ENCODE results near the gene WNT7A.
"Not testable (repeated sequence)": the region's sequence is repeated elsewhere in the genome, so short reads cannot be mapped to it uniquely, and the experiment has no call there.

Gene WNT7A

DNA sequence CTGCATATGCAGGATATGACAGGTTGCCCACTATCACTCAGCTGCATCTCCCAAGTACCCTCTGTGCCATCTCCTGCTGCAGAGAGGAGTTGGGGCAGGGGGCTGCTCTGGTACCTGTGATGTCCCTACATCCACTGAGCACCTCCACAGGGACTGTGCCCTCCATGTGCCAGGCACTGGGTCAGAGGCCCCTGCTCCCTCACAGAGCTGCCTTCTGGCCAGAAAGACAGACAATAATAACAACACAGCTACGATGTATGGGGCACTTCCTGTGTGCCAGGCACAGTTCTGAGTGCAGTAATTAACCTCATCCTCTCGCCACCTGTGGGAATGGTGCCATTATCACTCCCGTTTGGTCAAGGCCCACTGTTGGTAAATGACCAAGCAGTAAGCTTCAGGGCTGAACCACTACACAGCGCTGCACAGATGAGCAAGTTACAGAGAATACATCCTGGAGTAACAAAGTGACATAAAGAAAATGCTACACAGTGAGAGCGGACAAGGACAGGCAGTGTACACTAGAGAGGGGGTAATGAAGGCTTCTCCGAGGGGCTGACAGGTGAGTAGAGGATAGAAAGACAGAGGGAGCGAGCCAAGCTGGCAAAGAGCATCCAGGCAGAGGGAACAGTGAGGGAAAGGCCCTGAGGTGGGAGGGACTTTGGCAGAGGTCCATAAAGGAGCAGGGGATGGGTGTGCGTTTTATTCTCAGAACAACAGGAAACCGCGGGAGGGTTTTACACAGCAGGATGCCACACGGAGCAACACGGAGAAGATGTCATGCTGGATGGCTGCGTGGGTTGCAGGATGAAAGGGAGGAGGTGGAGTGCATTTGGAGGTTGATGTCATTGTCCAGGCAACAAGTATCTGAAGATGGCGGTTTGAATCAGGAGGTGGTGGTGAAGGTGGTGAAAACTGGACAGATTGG lies 13.6 kb downstream of the WNT7A start:
- peak in 1 of 51 donors; percentile 43 for DNase-seq

DNA sequence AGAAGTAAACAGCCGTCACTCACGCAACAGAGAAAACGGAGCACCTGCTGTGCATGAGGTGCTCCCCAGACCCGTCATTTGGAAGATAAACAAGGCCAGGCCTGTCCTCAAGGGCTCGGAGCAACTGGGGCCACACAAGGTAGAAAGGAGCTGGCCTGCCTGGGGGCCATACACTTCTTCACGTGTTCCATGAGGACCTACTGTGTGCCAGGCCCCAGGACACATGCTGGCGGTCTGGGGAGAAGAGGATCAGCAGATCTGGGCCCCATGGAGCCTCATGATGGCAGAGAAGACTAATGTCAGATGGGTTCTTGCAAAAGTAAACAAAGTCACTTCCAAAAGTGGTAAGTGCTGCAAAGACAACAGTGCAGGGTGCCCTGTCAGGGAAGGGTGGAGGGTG lies 14.3 kb downstream of the WNT7A start:
- no peak for DNase-seq

DNA sequence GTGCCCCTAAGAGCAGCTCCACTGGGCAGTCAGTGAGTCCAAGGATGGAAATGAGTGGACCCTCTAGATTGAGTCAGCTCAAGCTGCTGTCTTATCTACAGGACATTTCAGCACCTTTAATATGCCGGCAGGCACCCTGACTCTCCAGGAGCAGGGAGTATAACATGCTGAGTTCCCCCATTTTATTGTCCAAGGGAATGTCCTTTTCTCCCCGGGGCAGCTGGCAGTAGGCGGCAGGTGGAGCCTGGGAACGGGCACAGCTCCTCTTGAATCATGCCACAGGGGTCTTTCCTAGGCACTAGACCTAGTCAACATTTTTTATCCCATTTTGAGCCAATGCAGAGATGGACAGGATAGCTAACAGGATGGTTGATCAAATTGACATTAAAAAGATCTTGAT lies 14.8 kb downstream of the WNT7A start:
- DNase-seq: no peak

DNA sequence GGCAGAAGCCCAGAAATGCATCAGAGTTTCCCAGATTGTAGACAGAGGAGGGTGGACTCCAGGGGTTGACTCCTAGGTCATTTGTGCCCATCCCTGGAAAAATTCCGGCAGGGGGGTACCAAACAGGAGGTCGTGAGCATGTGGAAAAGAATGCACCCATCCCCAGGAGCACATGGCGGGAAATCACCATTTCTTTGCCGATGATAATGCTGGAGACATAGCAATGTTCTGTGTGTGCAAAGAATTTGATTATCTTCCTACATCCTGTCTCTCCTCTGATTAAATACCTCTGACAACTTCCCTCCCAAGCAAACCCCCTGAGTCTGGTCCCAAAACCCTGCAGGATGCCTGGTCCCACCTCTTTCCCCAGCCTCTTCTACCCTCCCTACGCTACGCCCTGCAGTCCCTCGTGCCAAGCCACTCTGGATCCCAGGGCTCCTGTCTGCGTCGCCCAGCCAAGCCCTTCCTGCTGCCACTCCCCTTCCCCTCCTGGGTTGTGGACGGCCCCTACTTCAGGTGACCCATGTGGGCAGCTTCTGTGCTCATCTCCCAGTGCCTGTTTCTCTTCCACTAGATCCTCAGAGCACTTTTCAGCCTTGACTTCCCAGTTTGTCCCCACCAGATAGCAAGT lies 15.8 kb downstream of the WNT7A start:
- no peak for DNase-seq

DNA sequence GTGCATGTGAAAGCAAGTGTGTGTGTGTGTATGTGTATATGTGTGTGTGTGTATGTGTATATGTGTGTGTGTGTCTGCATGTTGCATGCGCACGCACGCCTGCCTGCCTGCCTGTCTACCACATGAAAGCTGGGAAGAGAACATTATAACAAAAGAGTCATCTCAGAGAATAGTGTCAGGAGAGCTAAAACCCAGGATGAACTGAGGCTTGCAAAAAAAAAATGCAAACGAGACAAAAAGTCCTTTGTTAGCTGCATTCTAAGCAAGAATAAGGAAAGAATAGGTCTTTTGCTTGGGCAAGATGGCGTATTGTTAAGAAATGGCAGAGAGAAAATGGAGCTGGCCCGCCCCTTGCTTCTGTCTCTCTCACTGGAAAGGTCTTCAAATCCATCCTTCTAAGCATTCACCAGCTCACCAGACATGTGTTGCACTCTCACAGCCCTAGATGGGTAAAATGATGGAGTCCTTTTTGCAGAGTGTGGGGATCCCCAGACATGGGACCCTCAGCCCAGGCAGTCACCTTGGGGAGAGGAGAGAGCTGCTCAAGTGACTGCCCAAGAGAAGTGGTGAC lies 16.4 kb downstream of the WNT7A start:
- DNase-seq: no peak

DNA sequence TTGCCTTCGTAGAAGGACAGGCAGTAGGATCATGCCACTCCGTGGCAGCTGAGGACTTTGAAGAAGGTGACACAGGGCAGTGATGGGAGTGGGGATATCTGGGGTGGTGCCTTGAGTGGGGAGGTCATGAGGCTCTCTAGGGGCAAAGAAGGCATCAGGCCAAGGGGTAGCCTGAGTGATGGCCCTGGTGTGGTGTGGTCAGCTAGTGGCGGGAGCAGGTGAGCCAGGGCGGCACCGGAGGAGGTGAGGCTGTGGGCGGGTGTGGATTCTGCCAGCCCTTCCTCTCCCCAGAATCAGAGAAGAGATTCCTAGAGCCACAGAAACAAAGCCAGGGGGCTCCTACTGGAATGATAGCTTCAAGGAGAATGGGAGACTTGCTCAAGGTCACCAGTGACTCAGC lies 18.4 kb downstream of the WNT7A start:
- no peak for DNase-seq

DNA sequence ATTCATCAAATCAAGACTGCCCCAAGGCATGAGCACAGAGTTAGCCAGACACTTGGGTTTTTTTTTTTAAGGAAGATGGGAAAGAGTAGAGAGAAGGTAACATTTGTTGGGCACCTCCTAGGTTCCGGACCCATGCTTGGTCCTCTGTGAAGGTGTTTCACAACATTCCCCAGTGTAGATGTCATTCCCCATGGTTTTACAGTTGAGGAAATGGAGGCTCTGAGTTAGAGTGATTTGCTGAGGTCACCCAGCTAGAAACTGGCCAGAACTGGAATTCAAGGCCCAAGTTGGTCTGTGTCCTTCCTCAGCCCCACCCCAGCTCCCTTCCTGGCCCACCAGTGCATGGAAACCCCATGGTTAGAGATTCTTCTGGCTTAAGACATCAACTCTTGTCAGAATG lies 19.9 kb downstream of the WNT7A start:
- DNase-seq: no peak

DNA sequence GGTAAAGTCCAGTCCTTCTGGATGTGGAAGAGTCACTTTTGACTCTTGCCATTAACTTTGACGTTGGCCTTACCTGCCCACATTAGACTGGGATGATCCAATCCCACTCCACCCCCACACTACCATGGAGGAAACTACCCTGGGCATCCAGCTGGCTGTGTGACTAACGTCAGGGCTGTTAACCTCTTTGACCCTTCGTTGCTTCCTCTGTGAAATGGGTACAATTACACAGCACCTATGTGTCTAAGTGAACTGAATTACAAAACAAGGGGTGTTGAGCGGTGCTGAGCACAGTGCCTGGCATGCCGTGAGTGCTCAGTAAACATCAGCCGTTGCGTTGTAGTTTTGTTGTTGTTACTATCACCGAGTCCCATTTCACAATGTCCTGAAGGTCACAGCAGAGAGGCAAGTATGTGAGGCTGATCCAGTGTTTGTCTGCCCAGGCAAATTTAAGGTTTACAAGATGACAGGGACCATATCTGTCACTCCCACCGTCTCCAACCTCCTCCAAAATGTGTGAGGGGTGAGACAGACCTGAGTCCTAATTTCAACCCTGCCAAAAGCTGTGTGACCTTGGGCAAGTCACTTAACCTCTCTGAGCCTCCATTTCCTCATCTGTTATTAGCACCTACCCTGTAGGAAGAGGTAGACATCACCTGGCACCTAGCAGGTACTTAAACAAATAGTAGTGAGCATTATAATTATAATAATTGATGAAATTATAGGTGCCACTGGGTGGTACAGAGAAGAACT lies 20.9 kb downstream of the WNT7A start:
- no peak for DNase-seq

DNA sequence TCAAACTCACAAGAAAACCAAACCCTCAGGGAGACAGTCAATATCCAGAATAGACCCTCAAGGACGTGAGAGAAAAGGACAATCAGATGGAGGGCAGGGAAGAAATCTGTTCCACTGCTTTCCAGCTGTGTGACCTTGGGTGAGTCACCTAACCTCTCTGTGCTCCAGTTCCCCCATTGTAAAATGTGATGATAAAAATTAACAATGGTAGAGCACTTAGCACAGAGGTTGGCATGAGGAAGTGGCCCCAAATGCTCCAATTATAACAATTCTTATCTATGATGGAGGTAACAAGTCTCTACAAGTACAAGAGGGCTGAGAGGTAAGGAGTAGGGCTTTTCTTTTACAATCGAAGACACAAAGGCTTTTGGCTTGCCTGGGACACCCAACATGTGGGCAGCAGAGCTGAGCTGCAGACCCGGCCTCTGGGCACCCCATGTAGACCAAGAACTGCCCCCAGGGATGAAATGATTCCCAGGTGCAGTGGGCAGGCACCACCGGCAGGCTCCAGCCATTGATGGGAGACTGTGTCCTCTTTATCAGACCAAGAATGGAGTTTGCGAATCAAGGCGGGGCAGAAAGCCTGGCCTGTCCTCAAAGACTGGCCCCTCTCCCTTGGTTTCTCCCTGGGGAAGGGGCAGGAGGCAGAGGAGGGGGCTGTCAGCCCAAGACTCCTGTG lies 22.0 kb downstream of the WNT7A start:
- no peak for DNase-seq

DNA sequence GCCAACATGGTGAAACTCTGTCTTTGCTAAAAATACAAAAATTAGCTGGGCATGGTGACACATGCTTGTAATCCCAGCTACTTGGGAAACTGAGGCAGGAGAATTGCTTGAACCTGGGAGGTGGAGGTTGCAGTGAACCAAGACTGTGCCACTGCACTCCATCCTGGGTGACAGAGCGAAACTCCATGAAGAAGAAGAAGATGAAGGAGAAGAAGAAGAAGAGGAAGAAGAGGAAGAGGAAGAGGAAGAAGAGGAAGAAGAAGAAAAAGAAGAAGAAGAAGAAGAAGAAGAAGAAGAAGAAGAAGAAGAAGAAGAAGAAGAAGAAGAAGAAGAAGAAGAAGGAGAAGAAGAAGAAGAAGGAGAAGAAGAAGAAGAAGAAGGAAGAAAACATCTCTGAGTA lies 23.2 kb downstream of the WNT7A start:
- not testable (repeated sequence) for DNase-seq

DNA sequence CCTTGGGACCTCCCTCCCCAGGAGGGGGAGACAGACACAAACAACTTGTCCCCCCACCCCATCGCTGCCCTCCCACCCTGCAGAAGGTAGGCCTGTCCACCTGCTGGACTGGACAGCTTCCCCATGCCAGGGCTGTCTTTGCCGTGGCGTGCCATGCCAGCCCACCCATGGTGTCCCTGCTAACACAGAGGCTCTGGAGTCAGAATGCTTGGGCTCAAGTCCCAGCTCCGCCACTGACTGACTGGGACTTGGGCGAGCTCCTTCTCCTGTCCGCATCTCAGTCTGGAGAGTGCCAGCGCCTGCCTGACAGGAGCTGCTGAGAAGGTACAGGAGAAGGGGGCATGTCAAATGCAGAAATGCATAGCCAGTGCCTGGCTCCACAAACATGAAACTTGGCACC lies 23.9 kb downstream of the WNT7A start:
- DNase-seq: peak in 1 of 51 donors; percentile 16

DNA sequence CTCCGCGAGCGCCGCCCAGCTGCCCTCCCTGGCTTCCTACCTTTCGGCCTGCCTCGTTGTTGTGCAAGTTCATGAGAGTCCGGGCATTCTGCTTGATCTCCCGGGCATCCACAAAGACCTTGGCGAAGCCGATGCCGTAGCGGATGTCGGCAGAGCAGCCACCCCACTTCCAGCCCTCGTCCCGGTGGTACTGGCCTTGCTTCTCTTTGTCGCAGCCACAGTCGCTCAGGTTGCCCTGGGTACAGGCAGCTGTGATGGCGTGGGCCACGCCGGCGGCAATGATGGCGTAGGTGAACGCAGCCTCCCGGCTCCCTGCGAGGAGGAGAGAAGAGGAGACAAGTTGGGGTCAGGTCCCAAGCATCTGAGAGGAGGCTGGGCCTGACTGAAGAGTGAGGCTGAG lies 25.4 kb downstream of the WNT7A start:
- no peak for DNase-seq

DNA sequence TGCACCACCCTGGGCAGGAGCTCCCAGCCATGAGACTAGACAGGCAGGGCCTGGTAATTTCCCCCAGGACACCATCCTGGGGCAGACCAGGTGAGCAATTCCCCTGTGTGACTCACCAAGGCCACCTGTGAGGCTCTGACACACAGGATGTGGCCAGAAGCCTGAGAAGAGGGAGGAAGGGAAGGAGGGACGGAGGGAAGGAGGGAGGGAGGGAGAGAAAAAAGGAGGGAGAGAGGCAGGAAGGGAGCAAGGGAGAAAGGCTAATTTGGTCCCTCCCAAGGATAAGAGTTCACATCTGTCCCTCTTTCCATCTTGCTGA lies 25.9 kb downstream of the WNT7A start:
- DNase-seq: no peak

DNA sequence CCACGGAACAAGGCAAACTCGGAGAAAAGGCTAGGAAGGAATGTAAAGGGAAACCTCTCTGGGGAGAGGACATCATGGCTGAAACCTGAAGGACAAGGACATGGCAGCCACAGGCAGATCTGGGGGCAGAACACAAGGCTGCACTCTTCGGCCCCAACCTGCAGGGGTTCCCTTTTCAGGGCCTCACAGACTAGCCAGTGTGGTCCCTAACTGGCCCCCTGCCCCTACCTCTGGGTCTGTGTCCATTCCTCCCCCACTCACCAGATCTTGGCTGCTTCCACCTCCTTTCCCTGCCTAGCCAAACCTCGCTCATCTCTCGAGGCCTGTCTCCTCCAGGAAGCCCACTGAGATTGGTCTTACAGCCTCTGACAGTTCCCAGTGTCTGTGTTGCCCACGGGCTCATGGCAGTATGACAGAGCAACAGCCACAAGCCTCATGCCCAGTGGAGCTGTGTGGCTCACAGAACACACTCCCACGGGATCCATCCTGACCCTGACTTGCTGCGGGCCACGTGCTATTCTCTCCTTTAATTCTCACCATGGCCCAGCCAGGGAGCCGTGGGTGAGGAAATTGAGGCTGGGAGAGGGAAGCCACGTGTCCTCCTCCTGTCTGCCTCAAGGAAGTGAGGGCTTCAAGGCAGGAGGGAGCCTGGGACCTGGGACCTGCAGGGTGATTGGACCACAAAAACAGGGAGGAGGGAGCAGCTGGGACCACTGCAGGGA lies 26.5 kb downstream of the WNT7A start:
- DNase-seq: no peak

DNA sequence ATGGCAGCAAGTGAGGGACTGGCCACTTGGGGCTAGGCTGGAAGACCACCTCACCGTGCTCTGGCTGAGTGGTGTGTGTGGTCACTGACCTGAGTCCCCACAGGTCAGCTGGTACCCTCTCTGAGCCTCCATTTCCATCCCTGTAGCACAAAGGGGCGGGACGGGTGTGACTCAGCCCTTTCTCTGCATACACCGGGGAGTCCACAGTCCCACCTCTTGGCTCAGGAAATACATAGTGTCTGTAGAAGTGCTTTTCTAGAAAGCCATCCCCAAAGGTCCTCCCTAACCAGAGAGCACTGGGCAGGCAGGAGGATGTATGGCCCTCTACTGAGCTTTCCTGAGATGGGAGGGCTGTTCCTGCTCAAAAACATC lies 27.2 kb downstream of the WNT7A start:
- DNase-seq: no peak

DNA sequence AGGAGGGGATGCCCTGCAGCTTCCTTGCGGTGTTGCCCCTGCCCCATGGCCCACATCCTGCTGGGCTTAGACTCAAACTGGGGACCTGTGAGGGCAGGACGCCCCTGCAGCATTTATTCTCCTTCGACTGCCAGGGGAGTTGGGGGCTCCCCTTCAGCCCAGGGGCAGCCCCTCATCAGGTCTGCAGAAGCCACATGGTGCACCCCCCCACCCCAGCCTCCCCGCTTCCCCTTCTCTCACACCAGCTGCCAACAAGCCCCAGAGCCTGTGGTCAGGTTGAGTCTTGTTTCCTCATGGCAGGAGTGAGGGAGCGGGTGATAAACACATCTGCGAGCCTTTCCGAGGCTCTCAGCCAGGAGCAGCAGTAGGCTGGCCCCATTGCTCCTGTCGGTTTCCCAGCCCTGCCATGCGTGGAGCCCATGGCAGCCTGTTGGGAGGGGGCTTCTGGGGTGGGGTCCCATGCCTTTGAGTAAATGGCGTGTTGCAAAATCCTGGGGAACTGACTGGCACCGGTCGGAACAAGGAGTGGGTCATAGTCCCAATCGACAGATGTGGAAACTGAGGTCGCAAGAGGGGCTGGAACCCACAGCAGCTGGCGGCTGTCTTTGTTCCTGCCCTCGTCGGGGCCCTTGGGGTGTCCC lies 27.8 kb downstream of the WNT7A start:
- DNase-seq: no peak

DNA sequence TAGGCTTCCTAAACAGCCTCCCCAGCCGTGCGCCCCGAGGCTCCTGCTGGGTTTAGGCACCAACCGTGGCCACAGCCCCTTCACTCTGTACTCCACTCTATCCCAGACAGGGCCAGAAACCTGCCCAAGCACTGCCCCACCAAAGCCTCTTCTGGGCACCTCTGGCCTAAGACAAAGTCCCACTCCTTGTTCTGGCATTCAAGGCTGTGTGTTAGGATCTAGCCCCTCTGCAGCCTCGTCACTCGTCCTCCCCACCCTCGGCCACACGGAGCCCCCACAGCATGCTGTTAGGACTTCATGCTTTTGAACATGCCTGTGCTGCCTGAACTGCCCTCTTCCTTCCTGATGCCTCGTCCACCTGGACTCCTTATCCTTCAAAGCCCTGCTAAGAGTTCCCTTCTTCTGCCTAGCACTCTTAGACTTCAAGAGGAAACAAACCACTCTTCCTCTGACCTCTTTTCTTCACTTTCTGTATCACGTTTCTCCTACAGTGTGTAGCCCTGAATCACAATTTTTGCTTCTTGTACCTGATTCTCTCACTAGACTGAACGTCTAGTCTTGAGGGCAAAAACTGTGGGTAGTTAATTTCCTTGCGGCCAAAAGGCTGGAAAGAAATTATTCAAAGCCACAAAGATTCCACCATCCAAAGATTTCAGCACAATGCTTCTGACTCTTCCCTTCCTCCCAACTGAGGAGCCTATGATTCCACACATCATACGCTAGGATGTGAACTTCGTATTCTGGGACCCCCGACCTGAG lies 28.6 kb downstream of the WNT7A start:
- no peak for DNase-seq

DNA sequence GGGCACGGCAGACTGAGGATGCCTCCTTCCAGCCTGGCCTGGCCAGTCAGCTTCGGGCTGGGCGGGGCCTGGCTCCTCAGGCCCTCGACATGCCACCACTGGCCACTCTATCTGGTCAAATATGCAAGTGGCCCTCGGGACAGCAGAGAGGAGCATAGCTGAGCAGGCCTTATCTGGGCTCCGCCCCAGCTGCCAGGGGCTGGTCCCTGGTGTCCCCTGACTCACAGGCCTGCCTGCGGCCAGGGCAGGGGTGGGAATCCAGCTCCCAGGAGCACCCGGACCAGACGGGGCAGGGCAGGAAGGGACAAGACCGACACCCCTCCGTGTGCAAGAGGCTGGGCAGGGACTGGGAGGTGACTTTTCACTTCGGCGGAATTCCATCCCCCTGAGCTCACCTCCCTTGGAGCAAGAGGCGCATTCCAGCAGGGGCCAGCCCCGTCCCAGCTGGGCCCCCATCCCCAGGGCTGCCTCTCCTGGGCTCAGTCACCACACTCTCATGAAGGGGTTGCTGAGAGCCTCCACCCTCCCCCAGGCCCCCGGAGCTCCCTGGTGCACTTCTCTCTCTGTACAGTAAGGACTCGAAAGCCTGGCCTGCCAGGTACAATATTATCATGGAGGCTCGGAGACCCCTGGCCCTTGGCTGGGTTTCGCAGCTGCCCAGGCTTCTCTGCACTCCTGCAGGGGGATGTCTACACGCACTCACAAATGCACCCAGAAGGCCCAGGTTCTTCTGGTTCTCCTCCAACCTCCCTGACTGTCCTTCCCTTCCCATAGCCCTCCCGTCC lies 29.5 kb downstream of the WNT7A start:
- no peak for DNase-seq

DNA sequence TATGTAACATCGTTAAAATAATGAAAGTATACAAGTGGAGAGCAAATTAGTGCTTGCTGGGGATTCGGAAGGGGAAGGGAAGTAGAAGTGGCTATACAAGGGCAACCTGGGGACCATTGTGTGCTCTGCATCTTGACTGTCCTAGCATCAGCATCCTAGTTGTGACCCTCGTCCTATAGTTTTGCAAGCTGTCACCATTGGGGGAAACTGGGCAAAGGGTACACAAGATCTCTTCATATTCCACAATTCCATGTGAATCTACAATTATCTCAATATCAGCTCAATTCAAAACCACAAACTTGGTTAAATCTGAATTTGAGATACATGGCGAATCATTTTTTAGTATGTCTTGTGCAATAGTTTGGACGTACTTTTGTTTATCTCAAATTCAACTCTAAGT lies 30.9 kb downstream of the WNT7A start:
- DNase-seq: no peak
